ENCODE data around the gene CDC42EP5. TPM values are rescaled to one million over a fixed set of nuclear protein-coding genes. Genes with fewer than 3 reads are reported as not detected.
"Not testable (repeated sequence)": the region's sequence is repeated elsewhere in the genome, so short reads cannot be mapped to it uniquely, and the experiment has no call there.

Gene CDC42EP5
- total RNA-seq, 2 experiments from 2014 or later: not detected

- no peak for ATAC-seq
- no peaks in the 10 kb centered on the region for H3K9me3 Mint-ChIP-seq (ENCODE audit: insufficient read depth)
- H3K27ac Mint-ChIP-seq: no peak overlapping the region
- H3K27me3 Mint-ChIP-seq (ENCODE audit: low read depth): no peaks in the 10 kb centered on the region
- ChIA-PET CTCF (interaction anchor here (0.7 to 1.7 kb wide), 2 partner anchors 25 to 652 kb away, joined by 3 to 5 read pairs; no protein-coding TSS in a partner anchor), POLR2A (no interaction called here)
- H3K4me3 Mint-ChIP-seq: no peak overlapping the region
- peaks cover 3% of the 10 kb centered on the region for H3K36me3 Mint-ChIP-seq (ENCODE audit: low read depth)
- H3K4me1 Mint-ChIP-seq (ENCODE audit: low read depth): peaks cover 40% of the 10 kb centered on the region
- no peak for DNase-seq
These were observed 33.0 kb upstream of the CDC42EP5 start for GRCh38 chr19:54506079-54506478.

DNA sequence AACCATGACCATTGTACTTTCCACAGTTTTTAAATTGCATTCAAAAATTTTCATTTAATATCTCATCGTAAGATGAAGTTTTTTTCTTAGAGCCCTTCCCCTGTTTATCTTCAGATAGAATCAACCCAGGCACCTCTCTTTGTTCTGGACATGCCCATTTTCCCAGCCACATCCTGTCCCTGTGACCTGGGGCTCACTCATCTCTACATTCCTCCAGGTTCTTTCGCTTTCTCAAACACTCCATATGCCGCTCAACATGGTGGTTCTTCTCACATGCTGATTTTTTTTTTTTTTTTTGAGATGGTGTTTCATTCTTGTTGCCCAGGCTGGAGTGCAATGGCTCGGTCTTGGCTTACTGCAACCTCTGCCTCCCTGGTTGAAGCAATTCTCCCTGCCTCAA, 32.4 kb upstream of the CDC42EP5 start:
- H3K4me3 Mint-ChIP-seq; ATAC-seq; H3K27me3 Mint-ChIP-seq (ENCODE audit: low read depth); H3K9me3 Mint-ChIP-seq (ENCODE audit: insufficient read depth); POLR2A ChIA-PET; H3K36me3 Mint-ChIP-seq (ENCODE audit: low read depth); DNase-seq; H3K27ac Mint-ChIP-seq: not testable (repeated sequence)
- CTCF ChIA-PET: interaction anchor here (0.7 to 1.7 kb wide), 2 partner anchors 24 to 652 kb away, joined by 3 to 5 read pairs; no protein-coding TSS in a partner anchor
- peaks cover 40% of the 10 kb centered on the region for H3K4me1 Mint-ChIP-seq (ENCODE audit: low read depth)

DNA sequence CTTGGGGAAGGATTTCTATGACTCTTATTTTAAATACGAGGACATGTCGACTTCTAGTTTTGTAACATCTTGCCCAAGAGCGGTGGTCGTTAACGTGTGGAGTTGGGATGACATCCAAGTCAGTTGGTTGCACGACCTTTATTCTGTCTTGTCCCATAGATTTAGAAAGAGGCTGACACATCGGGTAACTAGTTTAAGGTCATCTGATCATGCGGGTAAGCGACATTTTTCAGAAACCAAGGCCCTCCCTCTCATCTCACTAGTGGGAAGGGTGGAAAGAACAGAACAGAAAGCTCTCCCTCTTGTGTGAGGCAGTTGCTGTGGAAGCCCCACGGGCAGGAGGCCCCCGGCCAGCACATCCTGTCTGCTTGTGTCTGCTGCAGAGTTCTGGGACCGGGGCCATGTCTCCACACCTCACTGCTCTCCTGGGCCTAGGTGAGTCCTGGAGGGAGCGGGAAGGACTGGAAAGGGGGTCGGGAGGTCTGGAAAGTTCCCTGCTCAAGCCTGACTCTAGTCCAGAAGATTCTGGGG, 29.5 kb upstream of the CDC42EP5 start, which contains the start of gene LAIR2:
Gene LAIR2, plus strand, starts transcription at position 314 of the 531 bp plus-strand sequence. Its CDS starts 88 bp downstream, at position 402.
- ChIA-PET CTCF (interaction anchor here (0.9 kb wide), 1 partner anchor 171 kb away, joined by 3 read pairs; no protein-coding TSS in a partner anchor), POLR2A (interaction anchor here (1.0 kb wide), 1 partner anchor 11 kb away, joined by 3 read pairs; no protein-coding TSS in a partner anchor)
- H3K27me3 Mint-ChIP-seq (ENCODE audit: low read depth): peaks cover 16% of the 10 kb centered on the region
- H3K4me3 Mint-ChIP-seq: peak within 1 kb of the TSS; percentile 61
- ATAC-seq: peak; percentile 67
- peak within 1 kb of the TSS; percentile 52 for H3K27ac Mint-ChIP-seq
- DNase-seq: peak; percentile 42
- peaks cover 3% of the 10 kb centered on the region for H3K36me3 Mint-ChIP-seq (ENCODE audit: low read depth)
- H3K4me1 Mint-ChIP-seq (ENCODE audit: low read depth): peaks cover 45% of the 10 kb centered on the region
- no peaks in the 10 kb centered on the region for H3K9me3 Mint-ChIP-seq (ENCODE audit: insufficient read depth)

GRCh38 chr19:54498451-54498772, 25.3 kb upstream of the CDC42EP5 start:
- H3K9me3 Mint-ChIP-seq (ENCODE audit: insufficient read depth); CTCF ChIA-PET; H3K36me3 Mint-ChIP-seq (ENCODE audit: low read depth); H3K4me3 Mint-ChIP-seq; ATAC-seq; POLR2A ChIA-PET; H3K27ac Mint-ChIP-seq; DNase-seq: not testable (repeated sequence)
- Mint-ChIP-seq H3K27me3 (ENCODE audit: low read depth) (peaks cover 31% of the 10 kb centered on the region), H3K4me1 (ENCODE audit: low read depth) (peaks cover 28% of the 10 kb centered on the region)

GRCh38 chr19:54497747-54498450, 24.8 kb upstream of the CDC42EP5 start:
- peak; percentile 87 for ATAC-seq
- H3K27ac Mint-ChIP-seq; CTCF ChIA-PET; POLR2A ChIA-PET; H3K36me3 Mint-ChIP-seq (ENCODE audit: low read depth); H3K9me3 Mint-ChIP-seq (ENCODE audit: insufficient read depth); H3K4me3 Mint-ChIP-seq: not testable (repeated sequence)
- peaks cover 27% of the 10 kb centered on the region for H3K4me1 Mint-ChIP-seq (ENCODE audit: low read depth)
- peaks cover 35% of the 10 kb centered on the region for H3K27me3 Mint-ChIP-seq (ENCODE audit: low read depth)
- DNase-seq: peak; percentile 49

GRCh38 chr19:54495284-54495683, 22.2 kb upstream of the CDC42EP5 start:
- Mint-ChIP-seq H3K4me1 (ENCODE audit: low read depth) (peaks cover 18% of the 10 kb centered on the region), H3K27me3 (ENCODE audit: low read depth) (peaks cover 37% of the 10 kb centered on the region)
- not testable (repeated sequence) for H3K27ac Mint-ChIP-seq; H3K9me3 Mint-ChIP-seq (ENCODE audit: insufficient read depth); H3K4me3 Mint-ChIP-seq; ATAC-seq; DNase-seq; H3K36me3 Mint-ChIP-seq (ENCODE audit: low read depth)
- ChIA-PET CTCF (interaction anchor here (0.6 to 2.2 kb wide), 2 partner anchors 14 to 24 kb away, joined by 4 to 7 read pairs; no protein-coding TSS in a partner anchor), POLR2A (interaction anchor here (0.5 kb wide), 1 partner anchor 110 kb away, joined by 3 read pairs; no protein-coding TSS in a partner anchor)

- ChIA-PET CTCF (no interaction called here), POLR2A (no interaction called here)
- Mint-ChIP-seq H3K27me3 (ENCODE audit: low read depth) (peaks cover 44% of the 10 kb centered on the region), H3K36me3 (ENCODE audit: low read depth) (no peaks in the 10 kb centered on the region), H3K9me3 (ENCODE audit: insufficient read depth) (no peaks in the 10 kb centered on the region), H3K4me1 (ENCODE audit: low read depth) (peaks cover 15% of the 10 kb centered on the region), H3K27ac (no peak overlapping the region), H3K4me3 (no peak overlapping the region)
- ATAC-seq (no peak), DNase-seq (no peak)
These were observed 21.0 kb upstream of the CDC42EP5 start for GRCh38 chr19:54493967-54494585.

- H3K4me1 Mint-ChIP-seq (ENCODE audit: low read depth); H3K36me3 Mint-ChIP-seq (ENCODE audit: low read depth); CTCF ChIA-PET; H3K9me3 Mint-ChIP-seq (ENCODE audit: insufficient read depth); ATAC-seq; DNase-seq; H3K27ac Mint-ChIP-seq; H3K4me3 Mint-ChIP-seq; POLR2A ChIA-PET: not testable (repeated sequence)
- peaks cover 41% of the 10 kb centered on the region for H3K27me3 Mint-ChIP-seq (ENCODE audit: low read depth)
These were observed 20.0 kb upstream of the CDC42EP5 start for GRCh38 chr19:54493056-54493455.

GRCh38 chr19:54492568-54492967, 19.5 kb upstream of the CDC42EP5 start:
- CTCF ChIA-PET: no interaction called here
- ATAC-seq (no peak), DNase-seq (no peak)
- H3K27ac Mint-ChIP-seq: no peak overlapping the region
- no peak overlapping the region for H3K4me3 Mint-ChIP-seq
- peaks cover 37% of the 10 kb centered on the region for H3K27me3 Mint-ChIP-seq (ENCODE audit: low read depth)
- H3K9me3 Mint-ChIP-seq (ENCODE audit: insufficient read depth): no peaks in the 10 kb centered on the region
- POLR2A ChIA-PET: interaction anchor here (1.0 kb wide), 1 partner anchor 10 kb away, joined by 3 read pairs; the partner anchor contains the start of gene LAIR2
- peaks cover 4% of the 10 kb centered on the region for H3K4me1 Mint-ChIP-seq (ENCODE audit: low read depth)
- no peaks in the 10 kb centered on the region for H3K36me3 Mint-ChIP-seq (ENCODE audit: low read depth)

GRCh38 chr19:54489766-54490165, 16.7 kb upstream of the CDC42EP5 start:
- Mint-ChIP-seq H3K27me3 (ENCODE audit: low read depth) (peaks cover 30% of the 10 kb centered on the region), H3K9me3 (ENCODE audit: insufficient read depth) (no peaks in the 10 kb centered on the region), H3K36me3 (ENCODE audit: low read depth) (no peaks in the 10 kb centered on the region), H3K27ac (no peak overlapping the region), H3K4me1 (ENCODE audit: low read depth) (no peaks in the 10 kb centered on the region), H3K4me3 (no peak overlapping the region)
- DNase-seq: no peak
- CTCF ChIA-PET: interaction anchor here (1.4 kb wide), 1 partner anchor 8 kb away, joined by 3 read pairs; no protein-coding TSS in a partner anchor
- no peak for ATAC-seq
- POLR2A ChIA-PET: no interaction called here

DNA sequence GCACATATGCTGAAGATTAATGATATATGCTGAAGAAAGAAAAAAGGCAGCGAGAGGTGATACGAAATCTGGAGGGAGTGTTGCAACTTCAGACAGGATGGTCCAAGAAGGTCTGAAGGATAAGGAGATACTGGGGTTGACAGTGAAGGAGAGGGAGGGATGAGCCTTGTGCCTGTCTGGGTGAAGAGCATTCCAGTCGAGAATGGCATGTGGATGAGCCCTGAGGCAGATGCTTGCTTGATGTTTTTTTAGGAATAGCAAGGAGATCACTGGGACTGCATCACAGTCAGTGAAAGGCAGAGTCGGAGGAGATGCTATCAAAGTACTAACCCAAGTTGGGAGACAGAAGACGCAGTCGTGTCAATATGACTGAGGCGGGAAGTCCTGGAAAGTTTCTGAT, 16.2 kb upstream of the CDC42EP5 start:
- Mint-ChIP-seq H3K36me3 (ENCODE audit: low read depth) (no peaks in the 10 kb centered on the region), H3K27ac (no peak overlapping the region), H3K9me3 (ENCODE audit: insufficient read depth) (no peaks in the 10 kb centered on the region), H3K27me3 (ENCODE audit: low read depth) (peaks cover 33% of the 10 kb centered on the region), H3K4me1 (ENCODE audit: low read depth) (no peaks in the 10 kb centered on the region), H3K4me3 (no peak overlapping the region)
- ChIA-PET POLR2A (no interaction called here), CTCF (interaction anchor here (1.4 kb wide), 1 partner anchor 8 kb away, joined by 3 read pairs; no protein-coding TSS in a partner anchor)
- ATAC-seq (no peak), DNase-seq (no peak)

DNA sequence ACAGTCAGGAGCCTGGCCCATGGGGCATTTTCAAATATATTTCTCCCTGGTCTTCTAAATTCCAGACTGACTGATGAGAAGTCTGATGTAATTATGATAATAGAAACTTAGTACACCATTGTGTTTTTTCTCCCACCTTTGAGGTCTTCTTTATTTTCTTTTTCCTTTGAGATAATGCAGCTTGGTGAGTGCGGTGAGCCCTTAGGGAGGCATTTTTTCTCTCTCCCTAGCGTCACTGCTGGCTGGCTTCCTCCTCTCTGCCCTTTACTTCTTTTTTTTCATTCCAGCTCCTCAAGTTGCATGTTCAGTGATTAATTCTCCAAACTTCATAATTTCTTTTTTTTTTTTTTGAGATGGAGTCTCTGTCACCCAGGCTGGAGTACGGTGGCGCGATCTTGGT, 12.8 kb upstream of the CDC42EP5 start:
- DNase-seq (no peak), ATAC-seq (no peak)
- no peak overlapping the region for H3K4me3 Mint-ChIP-seq
- H3K36me3 Mint-ChIP-seq (ENCODE audit: low read depth): no peaks in the 10 kb centered on the region
- peaks cover 15% of the 10 kb centered on the region for H3K4me1 Mint-ChIP-seq (ENCODE audit: low read depth)
- no peak overlapping the region for H3K27ac Mint-ChIP-seq
- ChIA-PET CTCF (no interaction called here), POLR2A (no interaction called here)
- H3K9me3 Mint-ChIP-seq (ENCODE audit: insufficient read depth): no peaks in the 10 kb centered on the region
- H3K27me3 Mint-ChIP-seq (ENCODE audit: low read depth): peaks cover 26% of the 10 kb centered on the region

All from activated CD8-positive, alpha-beta T cell treated with anti-CD3 and anti-CD28 coated beads, Interleukin-2, amount 10 ng/mL, durations not matched to agents 7 days and 5 days (primary cell).